Measurements from ENCODE around the gene ADAMTSL3. TPM values are rescaled to one million over a fixed set of nuclear protein-coding genes. Genes with fewer than 3 reads are reported as not detected.

The ADAMTSL3 gene
- total RNA-seq, 1 donor, result 0.72 TPM

GRCh38 chr15:83610132-83610531, 43.8 kb upstream of the ADAMTSL3 start:
- TF ChIP-seq, protein P1, sequence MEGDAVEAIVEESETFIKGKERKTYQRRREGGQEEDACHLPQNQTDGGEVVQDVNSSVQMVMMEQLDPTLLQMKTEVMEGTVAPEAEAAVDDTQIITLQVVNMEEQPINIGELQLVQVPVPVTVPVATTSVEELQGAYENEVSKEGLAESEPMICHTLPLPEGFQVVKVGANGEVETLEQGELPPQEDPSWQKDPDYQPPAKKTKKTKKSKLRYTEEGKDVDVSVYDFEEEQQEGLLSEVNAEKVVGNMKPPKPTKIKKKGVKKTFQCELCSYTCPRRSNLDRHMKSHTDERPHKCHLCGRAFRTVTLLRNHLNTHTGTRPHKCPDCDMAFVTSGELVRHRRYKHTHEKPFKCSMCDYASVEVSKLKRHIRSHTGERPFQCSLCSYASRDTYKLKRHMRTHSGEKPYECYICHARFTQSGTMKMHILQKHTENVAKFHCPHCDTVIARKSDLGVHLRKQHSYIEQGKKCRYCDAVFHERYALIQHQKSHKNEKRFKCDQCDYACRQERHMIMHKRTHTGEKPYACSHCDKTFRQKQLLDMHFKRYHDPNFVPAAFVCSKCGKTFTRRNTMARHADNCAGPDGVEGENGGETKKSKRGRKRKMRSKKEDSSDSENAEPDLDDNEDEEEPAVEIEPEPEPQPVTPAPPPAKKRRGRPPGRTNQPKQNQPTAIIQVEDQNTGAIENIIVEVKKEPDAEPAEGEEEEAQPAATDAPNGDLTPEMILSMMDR (IDR thresholded peaks at IDR 0.05; ENCODE audit: extremely low read depth, low read depth, low read length), result no peak
- no peak overlapping the region for H3K4me3 ChIP-seq (ENCODE audit: insufficient read depth, low read length)
- H3K9me3 ChIP-seq (ENCODE audit: low read depth, low read length), result no peaks in the 10 kb centered on the region
- no peaks in the 10 kb centered on the region for H3K79me2 ChIP-seq (ENCODE audit: insufficient read depth, low read length)
- H3K36me3 ChIP-seq (ENCODE audit: insufficient read depth, low read length), result no peaks in the 10 kb centered on the region
- no peaks in the 10 kb centered on the region for H3K4me1 ChIP-seq (ENCODE audit: insufficient read depth, low read length)
- no peaks in the 10 kb centered on the region for H3K27me3 ChIP-seq (ENCODE audit: insufficient read depth, low read length)
- H4K20me1 ChIP-seq (ENCODE audit: insufficient read depth, low read length), result no peaks in the 10 kb centered on the region
- no peak overlapping the region for H3K27ac ChIP-seq (ENCODE audit: low read depth, low read length)
- no peak overlapping the region for H2AFZ ChIP-seq (ENCODE audit: low read length)
- no peak overlapping the region for H3K4me2 ChIP-seq (ENCODE audit: insufficient read depth, low read length)
- no peak for DNase-seq (ENCODE audit: insufficient read length, low spot score, missing footprints)

DNA sequence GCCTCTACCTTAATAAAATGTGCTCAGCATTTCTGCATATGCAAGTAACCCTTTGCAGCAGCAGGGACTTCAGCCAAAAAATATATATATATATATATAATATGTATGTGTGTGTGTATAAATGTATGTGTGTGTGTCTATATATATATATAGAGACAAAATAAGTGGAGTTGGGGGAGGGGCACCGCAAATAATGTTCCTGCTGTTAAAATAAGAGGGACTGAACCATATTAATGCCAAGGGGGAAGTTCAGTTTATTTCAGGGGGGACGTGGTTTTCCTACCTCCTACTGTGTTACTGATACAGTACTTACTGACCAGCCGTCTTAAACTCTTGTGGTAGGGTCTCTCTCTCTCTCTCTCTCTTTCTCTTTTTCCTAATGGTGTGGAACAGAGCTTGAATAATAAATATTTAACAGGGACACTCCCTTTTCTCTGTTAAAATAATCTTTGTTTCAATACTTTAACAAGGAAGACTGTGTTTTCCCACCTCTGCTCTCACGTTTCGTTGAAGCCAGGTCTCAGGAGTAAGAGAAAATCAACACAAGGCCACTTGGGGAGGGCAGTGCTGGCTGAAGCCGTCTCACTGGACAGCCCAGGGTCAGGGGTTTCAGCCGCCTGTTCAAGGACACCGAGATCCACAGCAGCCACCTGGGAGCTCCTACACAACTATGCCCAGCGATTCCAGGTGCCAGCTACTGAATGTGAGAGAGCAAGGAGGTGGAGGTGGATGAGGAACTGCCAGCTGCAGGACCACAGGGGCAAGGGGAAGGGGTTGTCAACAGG, 42.8 kb upstream of the ADAMTSL3 start:
- TF ChIP-seq, protein P1 (IDR thresholded peaks at IDR 0.05; ENCODE audit: extremely low read depth, low read depth, low read length), result no peak

GRCh38 chr15:83612226-83612625, 41.7 kb upstream of the ADAMTSL3 start:
- H3K79me2 ChIP-seq (ENCODE audit: insufficient read depth, low read length), result no peaks in the 10 kb centered on the region
- no peaks in the 10 kb centered on the region for H4K20me1 ChIP-seq (ENCODE audit: insufficient read depth, low read length)
- H3K4me3 ChIP-seq (ENCODE audit: insufficient read depth, low read length), result no peak overlapping the region
- H3K4me1 ChIP-seq (ENCODE audit: insufficient read depth, low read length), result no peaks in the 10 kb centered on the region
- no peak overlapping the region for H2AFZ ChIP-seq (ENCODE audit: low read length)
- no peak for DNase-seq (ENCODE audit: insufficient read length, low spot score, missing footprints)
- TF ChIP-seq, protein P1 (IDR thresholded peaks at IDR 0.05; ENCODE audit: extremely low read depth, low read depth, low read length), result no peak
- H3K9me3 ChIP-seq (ENCODE audit: low read depth, low read length), result no peaks in the 10 kb centered on the region
- H3K27ac ChIP-seq (ENCODE audit: low read depth, low read length), result no peak overlapping the region
- H3K4me2 ChIP-seq (ENCODE audit: insufficient read depth, low read length), result no peak overlapping the region
- no peaks in the 10 kb centered on the region for H3K36me3 ChIP-seq (ENCODE audit: insufficient read depth, low read length)
- no peaks in the 10 kb centered on the region for H3K27me3 ChIP-seq (ENCODE audit: insufficient read depth, low read length)

More for the DNA sequence above, 42.8 kb upstream of the ADAMTSL3 start:
- Histone ChIP-seq H3K9me3 (ENCODE audit: low read depth, low read length) (no peaks in the 10 kb centered on the region), H3K27me3 (ENCODE audit: insufficient read depth, low read length) (no peaks in the 10 kb centered on the region), H2AFZ (ENCODE audit: low read length) (no peak overlapping the region), H3K4me2 (ENCODE audit: insufficient read depth, low read length) (no peak overlapping the region), H3K4me3 (ENCODE audit: insufficient read depth, low read length) (no peak overlapping the region), H3K4me1 (ENCODE audit: insufficient read depth, low read length) (no peaks in the 10 kb centered on the region), H3K27ac (ENCODE audit: low read depth, low read length) (no peak overlapping the region), H3K36me3 (ENCODE audit: insufficient read depth, low read length) (no peaks in the 10 kb centered on the region), H3K79me2 (ENCODE audit: insufficient read depth, low read length) (no peaks in the 10 kb centered on the region), H4K20me1 (ENCODE audit: insufficient read depth, low read length) (no peaks in the 10 kb centered on the region)
- peak; percentile 5 for DNase-seq (ENCODE audit: insufficient read length, low spot score, missing footprints)

DNA sequence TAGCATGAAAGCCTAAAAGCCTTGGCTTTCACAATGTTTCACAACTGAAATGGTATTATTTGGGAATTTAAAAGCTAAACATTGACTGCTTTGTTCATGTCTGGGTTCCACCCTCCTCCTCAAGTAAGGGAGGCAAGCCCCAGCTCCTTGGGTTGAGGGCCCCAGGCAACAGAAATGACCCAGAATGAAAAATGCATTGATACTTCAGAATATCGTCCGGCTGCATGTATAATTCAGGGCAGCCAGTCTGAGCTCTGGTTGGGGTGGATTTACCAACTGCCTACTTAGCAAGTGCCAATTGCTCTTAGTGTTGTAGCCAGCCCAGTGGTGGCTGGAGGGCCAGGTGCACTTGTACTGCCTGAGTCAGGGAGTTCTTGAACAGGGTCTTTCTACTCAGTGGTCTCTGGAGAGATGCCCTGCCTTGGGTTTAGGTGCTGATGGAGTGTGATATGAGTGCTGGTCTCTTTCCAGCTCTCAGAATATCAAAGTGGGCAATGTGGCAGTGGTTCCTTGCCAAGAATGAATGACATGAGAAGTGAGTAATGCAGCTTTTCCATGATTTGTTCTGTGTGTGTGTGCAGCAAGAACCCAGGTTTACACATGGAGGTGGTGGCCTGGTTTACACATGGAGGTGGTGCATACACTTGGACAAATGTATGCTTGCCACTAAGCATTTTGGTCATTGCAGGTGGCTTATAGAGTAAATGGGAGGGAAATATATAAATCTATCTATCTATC, 40.9 kb upstream of the ADAMTSL3 start:
- H2AFZ ChIP-seq (ENCODE audit: low read length), result no peak overlapping the region
- TF ChIP-seq, protein P1 (IDR thresholded peaks at IDR 0.05; ENCODE audit: extremely low read depth, low read depth, low read length), result no peak
- no peaks in the 10 kb centered on the region for H3K9me3 ChIP-seq (ENCODE audit: low read depth, low read length)
- no peaks in the 10 kb centered on the region for H3K79me2 ChIP-seq (ENCODE audit: insufficient read depth, low read length)
- H3K4me3 ChIP-seq (ENCODE audit: insufficient read depth, low read length), result no peak overlapping the region
- H3K4me1 ChIP-seq (ENCODE audit: insufficient read depth, low read length), result no peaks in the 10 kb centered on the region
- no peaks in the 10 kb centered on the region for H3K27me3 ChIP-seq (ENCODE audit: insufficient read depth, low read length)
- no peaks in the 10 kb centered on the region for H4K20me1 ChIP-seq (ENCODE audit: insufficient read depth, low read length)
- H3K36me3 ChIP-seq (ENCODE audit: insufficient read depth, low read length), result no peaks in the 10 kb centered on the region
- no peak overlapping the region for H3K27ac ChIP-seq (ENCODE audit: low read depth, low read length)
- no peak overlapping the region for H3K4me2 ChIP-seq (ENCODE audit: insufficient read depth, low read length)
- DNase-seq (ENCODE audit: insufficient read length, low spot score, missing footprints), result no peak
